ENCODE data around the gene COX8A.
"Not testable (repeated sequence)": the region's sequence is repeated elsewhere in the genome, so short reads cannot be mapped to it uniquely, and the experiment has no call there.

The COX8A gene

GRCh38 chr11:63974259-63975143 lies at the start of gene COX8A:
COX8A (plus strand) TSS chr11:63974620; CDS start chr11:63974681, 61 bp downstream.
- peak; percentile 91 for DNase-seq

GRCh38 chr11:63929616-63930015 lies 44.8 kb upstream of the COX8A start:
- DNase-seq = no peak

GRCh38 chr11:63931045-63931444 lies 43.4 kb upstream of the COX8A start:
- no peak for DNase-seq

- DNase-seq = no peak
Observed at GRCh38 chr11:63931876-63932275, 42.5 kb upstream of the COX8A start.

GRCh38 chr11:63933459-63933858 lies 41.0 kb upstream of the COX8A start:
- DNase-seq = no peak

GRCh38 chr11:63937713-63938478 lies 36.5 kb upstream of the COX8A start:
- no peak for DNase-seq

GRCh38 chr11:63938479-63939396 lies 35.7 kb upstream of the COX8A start, which contains the start of gene NAA40:
NAA40 (plus strand) TSS chr11:63939002; CDS start chr11:63939097, 95 bp downstream.
- DNase-seq = peak; percentile 81

- DNase-seq = no peak
Observed at GRCh38 chr11:63939397-63939891, 35.0 kb upstream of the COX8A start.

- no peak for DNase-seq
Observed at GRCh38 chr11:63940786-63941185, 33.6 kb upstream of the COX8A start.

- no peak for DNase-seq
Observed at GRCh38 chr11:63941901-63942300, 32.5 kb upstream of the COX8A start.

GRCh38 chr11:63942803-63943202 lies 31.6 kb upstream of the COX8A start:
- no peak for DNase-seq

GRCh38 chr11:63944987-63945386 lies 29.4 kb upstream of the COX8A start:
- DNase-seq = no peak

GRCh38 chr11:63945477-63946163 lies 28.8 kb upstream of the COX8A start:
- DNase-seq = no peak

- no peak for DNase-seq
Observed at GRCh38 chr11:63951779-63952536, 22.5 kb upstream of the COX8A start.

GRCh38 chr11:63952570-63952969 lies 21.9 kb upstream of the COX8A start:
- DNase-seq = no peak

- no peak for DNase-seq
Observed at GRCh38 chr11:63958008-63958407, 16.4 kb upstream of the COX8A start.

- no peak for DNase-seq
Observed at GRCh38 chr11:63961608-63962412, 12.6 kb upstream of the COX8A start.

- DNase-seq = not testable (repeated sequence)
Observed at GRCh38 chr11:63963895-63964294, 10.5 kb upstream of the COX8A start.

GRCh38 chr11:63966444-63966843 lies 8.0 kb upstream of the COX8A start:
- no peak for DNase-seq

GRCh38 chr11:63969461-63969860 lies 5.0 kb upstream of the COX8A start:
- DNase-seq = no peak
